ENCODE data around the gene GUCA2A.

GRCh38 chr1:42128499-42128898, 36.0 kb downstream of the GUCA2A start:
- TF ChIP-seq CTCF (IDR thresholded peaks at IDR 0.05; ENCODE audit: insufficient read depth, low read depth, low read length): no peak
- no peak for TF ChIP-seq EZH2 (IDR thresholded peaks at IDR 0.05; ENCODE audit: insufficient read depth, low read length)

All from astrocyte (in vitro differentiated cells and primary cell).